D341Med (cell line): ENCODE measurements around the gene ZNF280A.

ENCODE experiments used
- DNase-seq: peaks from one replicate; pipeline ENCODE4 v3.0.0; 2012; ENCODE audit warnings: low spot score

ZNF280A gene

GRCh38 chr22:22467112-22467511 is 53.0 kb downstream of the ZNF280A start:
- no peak for DNase-seq

- DNase-seq: no peak
Observed at GRCh38 chr22:22465782-22466181, 54.3 kb downstream of the ZNF280A start.

DNA sequence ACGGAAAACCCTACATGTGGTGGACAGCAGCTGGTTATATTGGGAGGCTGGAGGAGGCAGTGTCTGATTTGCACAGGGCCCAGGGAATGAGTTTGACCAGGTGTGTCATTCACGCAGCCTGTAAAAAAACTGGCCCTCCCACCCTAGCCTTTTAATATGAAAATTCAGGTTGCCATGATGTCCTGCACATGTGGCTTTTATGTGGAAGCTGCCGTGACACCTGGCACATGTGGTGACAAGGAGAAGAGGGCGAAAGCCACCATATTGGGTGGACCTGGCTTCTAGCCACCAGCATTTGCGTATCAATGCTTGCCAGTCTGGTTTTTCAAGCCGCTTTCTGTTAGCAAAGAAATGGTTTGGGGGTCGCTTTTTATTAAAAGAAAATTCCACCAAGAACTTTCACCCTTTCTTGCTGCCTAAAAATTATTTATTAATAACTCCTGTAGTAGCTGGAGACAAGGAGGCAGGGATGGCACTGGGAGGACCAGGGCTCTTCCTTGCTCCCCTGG is 54.9 kb downstream of the ZNF280A start:
- no peak for DNase-seq

DNA sequence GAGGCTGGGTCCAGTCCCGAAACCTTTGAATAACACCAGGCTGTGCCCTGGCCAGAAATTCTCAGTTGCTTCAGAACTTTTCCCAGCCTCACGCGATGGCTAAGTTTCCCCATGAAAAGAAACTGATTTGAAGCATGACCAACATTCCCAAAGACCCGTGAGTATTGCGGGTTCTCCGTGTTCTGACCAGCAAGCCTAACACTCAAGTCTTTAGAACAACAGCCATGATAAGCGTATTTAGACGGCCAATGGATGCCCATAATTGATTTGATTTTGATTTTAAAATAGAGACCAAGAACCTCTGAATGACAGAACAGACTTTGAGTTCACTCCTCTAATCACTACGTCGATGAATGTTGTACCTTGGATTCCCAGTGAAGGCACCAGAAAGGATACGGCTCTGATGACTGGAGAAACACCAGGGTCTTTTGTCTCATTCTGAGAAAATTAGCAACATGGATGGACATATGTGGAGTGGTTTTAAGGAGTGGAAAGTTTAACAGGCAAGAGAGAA is 55.5 kb downstream of the ZNF280A start:
- no peak for DNase-seq

DNA sequence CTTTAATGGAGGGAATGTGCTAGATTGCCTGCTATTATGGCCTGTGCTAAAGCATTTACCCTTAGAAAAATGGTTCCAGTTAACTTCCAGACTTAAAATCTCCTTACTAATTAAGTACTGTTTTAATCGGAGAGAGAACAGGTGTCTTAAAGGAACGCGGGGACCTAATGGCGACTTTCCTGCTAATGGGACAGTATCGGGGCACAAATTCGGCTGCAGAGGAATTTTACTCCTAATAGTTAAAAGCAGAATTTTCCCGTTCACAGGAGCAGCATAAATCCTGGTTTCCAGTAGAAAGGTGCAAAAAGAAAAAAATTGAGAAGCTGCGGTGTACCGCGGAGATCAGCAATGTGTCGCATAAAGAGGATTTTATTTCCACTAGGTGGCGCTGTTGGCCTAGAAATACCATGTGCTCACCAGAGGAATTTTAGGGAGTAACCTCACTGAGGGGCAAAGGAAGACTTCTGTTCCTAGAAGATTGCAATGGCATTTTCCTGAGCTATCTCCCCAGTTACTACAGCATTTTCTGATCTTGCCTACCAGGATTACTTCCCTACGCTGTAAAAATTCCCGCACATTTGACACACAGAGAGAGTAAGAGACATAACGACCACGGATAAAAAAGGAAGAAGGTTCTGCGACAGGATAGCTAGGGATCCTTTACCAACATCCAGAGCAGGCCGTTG is 56.1 kb downstream of the ZNF280A start:
- peak; percentile 75 for DNase-seq
